GM21737 (cell line): ENCODE measurements around the gene TMBIM4.

ENCODE experiments used
- ATAC-seq: cut with Tn5 transposase; IDR thresholded peaks from one replicate; pipeline ENCODE4 v1.9.1; 2021; ENCODE audit warnings: mild to moderate bottlenecking, moderate library complexity; ENCODE audit not compliant: unreplicated experiment

TMBIM4 gene

DNA sequence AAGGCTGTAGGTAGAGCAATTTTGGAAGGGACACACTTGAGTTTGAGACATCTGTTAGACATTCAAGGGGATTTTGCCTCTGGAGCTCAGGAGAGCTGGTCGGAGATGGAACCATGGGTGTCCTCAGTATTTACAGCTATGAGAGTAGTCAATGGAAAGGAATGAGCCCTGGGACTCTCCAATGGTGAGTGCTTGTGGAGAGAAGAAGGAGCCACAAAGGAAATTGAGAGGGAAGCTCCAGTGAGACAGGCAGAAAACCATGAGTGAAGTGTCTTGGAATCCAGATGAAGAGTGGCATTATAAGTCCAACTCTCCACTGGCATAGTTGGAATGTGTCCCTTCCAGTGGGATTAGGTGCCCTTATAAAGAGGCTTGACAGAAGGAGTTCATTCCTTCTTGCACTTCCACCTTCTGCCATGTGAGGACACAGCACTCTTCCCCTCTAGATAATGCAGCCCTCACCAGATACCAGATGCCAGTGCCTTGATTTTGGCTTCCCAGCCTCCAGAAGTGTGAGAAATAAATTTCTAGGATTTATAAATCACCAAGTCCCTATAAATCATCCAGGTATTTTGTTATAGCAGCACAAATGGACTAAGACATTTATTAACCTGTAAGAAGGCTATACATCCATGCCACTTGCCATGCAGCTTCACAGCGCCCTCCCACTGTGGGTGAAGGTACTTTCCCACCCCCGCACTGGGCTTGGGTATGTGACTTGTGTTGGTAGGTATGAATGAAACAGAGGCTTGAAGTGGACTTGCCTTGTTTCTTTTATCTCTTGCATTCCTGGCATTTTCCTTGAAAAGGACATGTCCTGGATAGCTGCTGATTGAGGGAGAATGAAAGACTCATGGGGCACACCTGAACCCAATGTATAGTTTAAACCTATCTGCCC, 66.5 kb downstream of the TMBIM4 start:
- no peak for ATAC-seq

DNA sequence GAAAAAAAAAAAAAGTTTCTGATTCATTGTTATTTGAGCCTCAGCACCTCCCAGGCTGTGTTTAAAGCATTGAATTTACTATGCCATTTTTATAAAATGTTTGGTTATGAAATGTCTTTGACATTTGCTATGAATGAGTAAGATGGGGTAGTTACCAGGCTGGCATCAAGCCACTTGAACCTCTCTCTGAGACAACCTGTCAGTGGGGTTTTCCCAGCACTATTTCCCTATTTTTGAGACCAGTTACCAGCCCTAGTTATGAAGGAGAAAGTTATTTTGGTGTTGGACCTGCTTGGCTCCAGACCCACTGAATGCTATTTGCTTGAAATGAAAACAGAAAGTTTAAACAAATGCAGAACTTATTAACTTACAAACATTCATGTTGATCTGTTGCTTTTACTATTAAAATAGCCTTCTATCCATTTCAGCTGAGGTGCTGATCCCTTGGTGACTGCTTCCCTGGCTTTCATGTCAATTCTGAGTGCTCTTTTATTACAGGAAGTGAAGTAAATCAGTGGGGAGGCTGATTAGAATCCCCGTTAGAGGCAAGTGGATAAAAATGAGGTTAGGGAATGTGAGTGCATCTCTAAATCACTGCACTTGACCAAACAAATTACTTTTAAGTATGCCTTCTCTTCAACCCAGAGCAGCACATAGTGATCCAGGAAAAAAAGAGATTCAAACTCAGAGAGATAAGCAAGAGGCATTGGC, 77.1 kb downstream of the TMBIM4 start:
- no peak for ATAC-seq

DNA sequence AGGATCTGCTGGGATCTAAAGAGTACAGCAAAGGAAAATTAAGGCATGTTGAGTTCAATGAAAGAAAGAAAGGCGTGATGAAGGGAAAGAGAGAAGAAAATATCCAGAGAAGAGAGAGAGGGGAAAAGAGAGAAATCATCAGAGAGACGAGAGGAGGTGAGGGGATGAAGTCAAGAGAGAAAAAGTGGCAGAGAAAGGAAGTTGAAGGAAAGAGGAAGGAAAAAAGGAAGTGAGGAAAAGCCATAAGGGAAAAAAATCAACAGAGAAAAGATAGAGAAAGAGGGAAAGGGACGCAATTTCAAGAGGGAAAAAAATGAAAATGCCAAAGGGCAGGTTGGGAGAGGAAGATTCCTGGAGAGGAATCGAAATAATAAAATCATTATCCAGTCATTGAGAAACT, 79.6 kb downstream of the TMBIM4 start:
- no peak for ATAC-seq

DNA sequence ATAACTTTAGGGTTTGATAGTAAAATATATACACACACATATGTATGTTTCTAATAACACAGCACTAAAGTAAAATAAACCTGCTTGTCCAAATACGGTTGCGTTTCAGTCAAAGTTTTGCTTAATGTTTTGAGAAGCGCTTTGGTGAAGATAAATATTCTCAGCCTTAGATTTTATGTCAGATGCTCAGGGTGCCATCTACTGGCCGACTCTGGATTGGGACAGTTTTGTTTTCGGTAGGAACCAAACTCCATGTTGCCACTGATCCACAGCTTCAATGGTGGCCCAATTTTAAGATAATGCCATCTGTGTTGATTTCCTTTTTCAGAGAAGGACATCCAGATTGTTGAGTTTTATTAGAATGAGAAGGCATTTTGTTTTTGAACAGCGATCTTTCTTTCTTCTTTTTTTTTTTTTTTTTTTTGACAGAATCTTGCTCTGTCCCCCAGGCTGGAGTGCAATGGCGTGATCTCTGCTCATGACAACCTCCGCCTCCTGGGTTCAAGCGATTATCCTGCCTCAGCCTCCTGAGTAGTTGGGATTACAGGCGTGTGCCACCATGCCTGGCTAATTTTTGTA, 82.3 kb downstream of the TMBIM4 start:
- no peak for ATAC-seq

DNA sequence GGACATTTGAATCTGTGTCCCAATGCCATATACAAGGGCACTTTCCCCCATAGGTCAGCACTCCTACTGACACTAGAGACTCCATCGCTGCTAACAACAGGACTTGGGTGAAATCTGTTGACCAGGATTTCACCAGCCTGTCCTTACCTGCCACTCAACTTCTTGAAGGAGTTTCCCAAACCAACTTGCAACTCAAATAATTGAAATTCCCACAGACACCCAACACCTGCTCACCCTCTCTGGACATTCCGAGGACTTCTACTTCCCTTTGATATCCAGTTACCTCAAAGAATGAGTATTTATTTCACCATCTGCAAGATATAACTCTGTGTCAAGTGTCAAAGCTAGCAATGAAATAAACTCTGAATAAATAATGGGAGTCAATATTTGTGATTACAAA, 83.8 kb downstream of the TMBIM4 start:
- no peak for ATAC-seq
